ENCODE measurements around the gene ATP1A4. TPM values are rescaled to one million over a fixed set of nuclear protein-coding genes. Genes with fewer than 3 reads are reported as not detected.

The ATP1A4 gene
- total RNA-seq, 1 donor from 2014 or later: 0.27 TPM

DNA sequence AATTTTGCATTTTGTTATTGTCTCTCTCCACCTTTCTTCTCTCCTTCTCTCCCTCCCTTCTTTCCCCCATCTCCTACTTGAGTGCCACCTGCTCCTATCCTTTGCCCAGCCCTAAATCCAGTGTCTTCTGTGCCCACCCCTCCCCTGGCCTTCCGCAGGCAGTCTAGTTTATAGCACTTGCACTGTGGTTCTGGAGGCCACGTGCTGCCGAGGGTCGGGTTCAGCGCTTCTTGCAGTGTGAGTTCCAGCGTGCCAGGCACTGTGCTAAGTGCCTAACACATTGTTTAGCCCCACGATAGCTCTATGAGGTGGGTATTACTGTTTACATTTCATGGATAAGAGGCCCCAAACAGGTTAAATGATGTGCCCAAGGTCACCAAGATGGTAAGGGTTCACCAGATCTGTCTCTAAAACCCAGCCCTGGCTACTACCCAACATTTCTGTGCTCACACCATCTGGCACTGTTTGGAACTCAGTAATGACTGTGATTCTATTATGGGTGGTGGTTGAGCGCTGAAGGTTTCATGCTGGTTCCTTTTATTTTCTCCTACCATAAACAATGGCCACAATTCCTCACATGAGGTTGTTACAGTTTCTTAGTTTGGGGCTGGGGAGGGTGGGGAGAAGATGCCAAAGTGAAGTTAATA lies 14.1 kb upstream of the ATP1A4 start:
- DNase-seq (ENCODE audit: extremely low spot score, unreplicated experiment): no peak
- peaks cover 4% of the 10 kb centered on the region for H3K27me3 Mint-ChIP-seq
- no peaks in the 10 kb centered on the region for H3K4me1 Mint-ChIP-seq (ENCODE audit: unreplicated experiment)
- no peaks in the 10 kb centered on the region for H3K36me3 Mint-ChIP-seq
- no peaks in the 10 kb centered on the region for H3K9me3 Mint-ChIP-seq
- no peak overlapping the region for H3K27ac Mint-ChIP-seq
- TF ChIP-seq, protein P1, sequence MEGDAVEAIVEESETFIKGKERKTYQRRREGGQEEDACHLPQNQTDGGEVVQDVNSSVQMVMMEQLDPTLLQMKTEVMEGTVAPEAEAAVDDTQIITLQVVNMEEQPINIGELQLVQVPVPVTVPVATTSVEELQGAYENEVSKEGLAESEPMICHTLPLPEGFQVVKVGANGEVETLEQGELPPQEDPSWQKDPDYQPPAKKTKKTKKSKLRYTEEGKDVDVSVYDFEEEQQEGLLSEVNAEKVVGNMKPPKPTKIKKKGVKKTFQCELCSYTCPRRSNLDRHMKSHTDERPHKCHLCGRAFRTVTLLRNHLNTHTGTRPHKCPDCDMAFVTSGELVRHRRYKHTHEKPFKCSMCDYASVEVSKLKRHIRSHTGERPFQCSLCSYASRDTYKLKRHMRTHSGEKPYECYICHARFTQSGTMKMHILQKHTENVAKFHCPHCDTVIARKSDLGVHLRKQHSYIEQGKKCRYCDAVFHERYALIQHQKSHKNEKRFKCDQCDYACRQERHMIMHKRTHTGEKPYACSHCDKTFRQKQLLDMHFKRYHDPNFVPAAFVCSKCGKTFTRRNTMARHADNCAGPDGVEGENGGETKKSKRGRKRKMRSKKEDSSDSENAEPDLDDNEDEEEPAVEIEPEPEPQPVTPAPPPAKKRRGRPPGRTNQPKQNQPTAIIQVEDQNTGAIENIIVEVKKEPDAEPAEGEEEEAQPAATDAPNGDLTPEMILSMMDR (conservative IDR thresholded peaks at IDR 0.05): no peak
- H3K4me3 Mint-ChIP-seq: no peak overlapping the region

DNA sequence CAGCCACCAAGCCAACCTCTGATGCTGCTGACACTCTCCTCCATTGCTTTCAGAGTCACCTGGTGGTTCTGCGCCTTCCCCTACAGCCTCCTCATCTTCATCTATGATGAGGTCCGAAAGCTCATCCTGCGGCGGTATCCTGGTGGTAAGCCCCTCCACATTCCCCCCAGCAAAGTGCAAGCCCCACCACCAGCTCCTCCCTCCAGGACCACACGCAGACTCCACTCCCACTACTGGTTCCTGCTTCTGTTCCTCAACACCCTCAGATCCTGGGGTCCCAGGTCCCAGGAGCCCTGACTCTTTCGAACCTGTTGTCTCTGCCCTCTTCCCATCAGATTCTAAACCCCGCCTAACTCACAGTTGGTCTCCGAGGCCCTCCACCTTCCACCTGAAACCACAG lies 11.6 kb upstream of the ATP1A4 start:
- DNase-seq (ENCODE audit: extremely low spot score, unreplicated experiment): no peak
- Mint-ChIP-seq H3K4me1 (ENCODE audit: unreplicated experiment) (no peaks in the 10 kb centered on the region), H3K27me3 (no peaks in the 10 kb centered on the region), H3K9me3 (no peaks in the 10 kb centered on the region), H3K36me3 (no peaks in the 10 kb centered on the region), H3K27ac (peak overlapping the region; percentile 12), H3K4me3 (no peak overlapping the region)
- TF ChIP-seq, protein P1 (conservative IDR thresholded peaks at IDR 0.05): no peak

DNA sequence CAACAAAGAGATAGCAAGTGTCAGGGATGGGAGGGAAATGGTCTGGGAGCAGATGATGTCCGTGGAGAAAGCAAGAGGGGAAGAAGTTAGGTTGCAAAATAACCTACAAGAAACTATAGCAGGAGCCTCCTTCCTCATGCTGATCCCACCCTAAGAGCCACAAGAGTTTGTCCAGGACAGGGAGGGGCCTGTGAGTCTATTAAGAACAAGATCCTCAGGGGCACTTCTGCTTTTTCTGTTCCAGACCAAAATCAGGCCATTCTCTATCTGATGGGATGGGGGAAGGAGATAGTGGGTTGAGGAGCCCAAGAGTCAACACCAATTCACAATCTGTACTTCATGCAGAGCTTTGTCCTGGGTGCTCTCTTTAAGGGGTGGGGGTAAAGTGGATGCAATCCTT lies 7.7 kb upstream of the ATP1A4 start:
- H3K27ac Mint-ChIP-seq: no peak overlapping the region
- no peaks in the 10 kb centered on the region for H3K36me3 Mint-ChIP-seq
- H3K4me1 Mint-ChIP-seq (ENCODE audit: unreplicated experiment): peaks cover 4% of the 10 kb centered on the region
- no peak for DNase-seq (ENCODE audit: extremely low spot score, unreplicated experiment)
- TF ChIP-seq, protein P1 (conservative IDR thresholded peaks at IDR 0.05): no peak
- no peaks in the 10 kb centered on the region for H3K9me3 Mint-ChIP-seq
- H3K27me3 Mint-ChIP-seq: no peaks in the 10 kb centered on the region
- no peak overlapping the region for H3K4me3 Mint-ChIP-seq

DNA sequence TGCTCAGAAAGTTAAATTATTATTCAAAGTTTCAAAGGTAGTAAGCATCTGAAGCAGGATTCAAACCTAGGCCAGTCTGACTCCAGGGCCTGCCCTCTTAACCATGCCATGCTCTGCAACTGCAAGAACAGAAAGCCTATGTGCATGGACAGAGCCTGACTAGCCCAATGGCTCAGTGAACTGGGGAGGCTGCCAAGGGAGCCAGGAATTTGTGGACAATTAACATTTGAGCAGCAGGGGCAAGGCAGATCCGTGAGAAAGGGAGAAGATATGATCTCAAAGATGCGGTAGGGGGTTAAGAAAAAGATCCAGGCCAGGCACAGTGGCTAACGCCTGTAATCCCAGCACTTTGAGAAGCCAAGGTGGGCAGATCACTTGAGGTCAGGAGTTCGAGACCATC lies 6.5 kb upstream of the ATP1A4 start:
- DNase-seq (ENCODE audit: extremely low spot score, unreplicated experiment): no peak
- no peaks in the 10 kb centered on the region for H3K36me3 Mint-ChIP-seq
- TF ChIP-seq, protein P1 (conservative IDR thresholded peaks at IDR 0.05): no peak
- H3K27ac Mint-ChIP-seq: no peak overlapping the region
- no peaks in the 10 kb centered on the region for H3K27me3 Mint-ChIP-seq
- no peak overlapping the region for H3K4me3 Mint-ChIP-seq
- no peaks in the 10 kb centered on the region for H3K9me3 Mint-ChIP-seq
- H3K4me1 Mint-ChIP-seq (ENCODE audit: unreplicated experiment): peaks cover 4% of the 10 kb centered on the region

DNA sequence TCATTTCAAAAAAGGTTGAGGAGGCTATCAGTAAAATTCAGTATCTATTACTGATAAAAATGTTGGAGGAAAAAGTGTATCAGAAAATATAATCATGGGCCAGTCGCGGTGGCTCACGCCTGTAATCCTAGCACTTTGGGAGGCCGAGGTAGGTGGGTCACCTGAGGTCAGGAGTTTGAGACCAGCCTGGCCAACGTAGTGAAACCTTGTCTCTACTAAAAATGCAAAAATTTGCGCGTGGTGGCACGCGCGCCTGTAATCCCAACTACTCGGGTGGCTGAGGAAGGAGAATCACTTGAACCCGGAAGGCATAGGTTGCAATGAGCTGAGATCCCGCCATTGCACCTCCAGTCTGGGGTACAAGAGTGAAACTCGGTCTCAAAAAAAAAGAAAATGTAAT lies 5.3 kb upstream of the ATP1A4 start:
- no peak for DNase-seq (ENCODE audit: extremely low spot score, unreplicated experiment)
- Mint-ChIP-seq H3K9me3 (no peaks in the 10 kb centered on the region), H3K27me3 (no peaks in the 10 kb centered on the region), H3K36me3 (no peaks in the 10 kb centered on the region), H3K4me3 (no peak overlapping the region), H3K27ac (no peak overlapping the region), H3K4me1 (ENCODE audit: unreplicated experiment) (peaks cover 4% of the 10 kb centered on the region)
- TF ChIP-seq, protein P1 (conservative IDR thresholded peaks at IDR 0.05): no peak

DNA sequence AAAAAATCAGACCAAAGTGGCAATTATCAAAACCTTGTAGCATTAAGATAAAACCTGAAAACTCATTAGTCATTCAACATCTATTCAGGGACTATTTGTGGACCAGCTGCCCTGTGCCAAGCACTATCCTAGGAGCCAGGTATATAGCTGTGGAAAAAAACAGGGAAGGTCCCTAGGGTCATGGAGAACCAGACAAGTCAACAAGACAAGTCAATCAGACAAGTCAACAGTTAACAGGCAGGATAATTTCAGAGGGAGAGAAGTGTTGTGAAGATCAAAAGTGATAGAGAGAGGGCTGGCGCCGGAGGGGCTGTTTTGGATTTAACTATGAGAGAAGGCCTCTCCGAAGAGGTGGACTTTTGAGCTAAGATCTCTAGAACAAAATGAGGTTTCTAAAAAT lies 3.3 kb upstream of the ATP1A4 start:
- H3K36me3 Mint-ChIP-seq: no peaks in the 10 kb centered on the region
- TF ChIP-seq, protein P1 (conservative IDR thresholded peaks at IDR 0.05): no peak
- no peak overlapping the region for H3K4me3 Mint-ChIP-seq
- DNase-seq (ENCODE audit: extremely low spot score, unreplicated experiment): no peak
- H3K27me3 Mint-ChIP-seq: no peaks in the 10 kb centered on the region
- peaks cover 4% of the 10 kb centered on the region for H3K4me1 Mint-ChIP-seq (ENCODE audit: unreplicated experiment)
- H3K27ac Mint-ChIP-seq: no peak overlapping the region
- H3K9me3 Mint-ChIP-seq: no peaks in the 10 kb centered on the region

Measured in type B pancreatic cell (in vitro differentiated cells).